Peyer's patch (tissue), 4 donors: ENCODE results near the gene IL24. TPM values are rescaled to one million over a fixed set of nuclear protein-coding genes. Genes with fewer than 3 reads are reported as not detected.

ENCODE experiments used
- DNase-seq, 3 donors: peaks; one replicate each; pipeline ENCODE4 v3.0.0-alpha.2; 2017 to 2019
- H3K27ac ChIP-seq, 4 donors: fragments of 200-600 bp; sonication (generic); one replicate each; pipeline ENCODE4 v1.5.1; 2016 to 2019
- H3K27me3 ChIP-seq, 2 donors: fragments of 200-600 bp; sonication (generic); one replicate each; pipeline ENCODE4 v1.5.1; 2019
- H3K36me3 ChIP-seq, 3 donors: fragments of 200-600 bp; sonication (generic); one replicate each; pipeline ENCODE4 v1.5.1; 2016 to 2019
- H3K4me1 ChIP-seq, 4 donors: fragments of 200-600 bp; sonication (generic); one replicate each; pipeline ENCODE4 v1.5.1; 2016 to 2019
- H3K4me3 ChIP-seq, 4 donors: fragments of 200-600 bp; sonication (generic); 1 replicate in 3 of 4; 2 replicates in 1 of 4; pipeline ENCODE4 v1.5.1; 2016 to 2019; ENCODE audit warnings: mild to moderate bottlenecking in 1 of 4
- H3K9me3 ChIP-seq, 4 donors: fragments of 200-600 bp; sonication (generic); one replicate each; pipeline ENCODE4 v1.5.1; 2016 to 2019; ENCODE audit warnings: mild to moderate bottlenecking in 1 of 4
- CTCF ChIP-seq, 6 experiments: fragments of 450-650 bp in 4 of 6; fragments of 200-600 bp in 2 of 6; sonication (generic) in 1 of 6; IDR thresholded peaks; one replicate each; pipeline ENCODE4 v1.5.1; 2017 to 2019; ENCODE audit warnings: antibody characterized with exemption in 6 of 6, mild to moderate bottlenecking in 3 of 6, moderate library complexity in 1 of 6
- POLR2A ChIP-seq, 2 donors: fragments of 450-650 bp; IDR thresholded peaks; one replicate each; pipeline ENCODE4 v1.5.1; 2017; ENCODE audit warnings: antibody characterized with exemption in 2 of 2, mild to moderate bottlenecking in 2 of 2, moderate library complexity in 2 of 2
- total RNA-seq, 4 donors: library from RNA; depleted of rRNA; stranded (reverse); fragments of >200 nt; gene quantifications; one replicate each; pipeline ENCODE4 v1.1.0, GENCODE V29; 2016

Gene IL24
- total RNA-seq, 4 donors from 2014 or later: not detected

GRCh38 chr1:206924592-206925105, 27.4 kb downstream of the IL24 start:
- no peaks in the 10 kb centered on the region for H3K36me3 ChIP-seq
- no peak for DNase-seq
- TF ChIP-seq POLR2A (IDR thresholded peaks at IDR 0.05) (no peak), CTCF (IDR thresholded peaks at IDR 0.05) (no peak)
- H3K9me3 ChIP-seq: no peaks in the 10 kb centered on the region
- no peaks in the 10 kb centered on the region for H3K27me3 ChIP-seq
- H3K4me3 ChIP-seq: no peak overlapping the region
- H3K27ac ChIP-seq: peak overlapping the region; percentile 44 to 89 (median 88)
- peaks cover 0 to 46% (median 32%) of the 10 kb centered on the region in 4 donors for H3K4me1 ChIP-seq

DNA sequence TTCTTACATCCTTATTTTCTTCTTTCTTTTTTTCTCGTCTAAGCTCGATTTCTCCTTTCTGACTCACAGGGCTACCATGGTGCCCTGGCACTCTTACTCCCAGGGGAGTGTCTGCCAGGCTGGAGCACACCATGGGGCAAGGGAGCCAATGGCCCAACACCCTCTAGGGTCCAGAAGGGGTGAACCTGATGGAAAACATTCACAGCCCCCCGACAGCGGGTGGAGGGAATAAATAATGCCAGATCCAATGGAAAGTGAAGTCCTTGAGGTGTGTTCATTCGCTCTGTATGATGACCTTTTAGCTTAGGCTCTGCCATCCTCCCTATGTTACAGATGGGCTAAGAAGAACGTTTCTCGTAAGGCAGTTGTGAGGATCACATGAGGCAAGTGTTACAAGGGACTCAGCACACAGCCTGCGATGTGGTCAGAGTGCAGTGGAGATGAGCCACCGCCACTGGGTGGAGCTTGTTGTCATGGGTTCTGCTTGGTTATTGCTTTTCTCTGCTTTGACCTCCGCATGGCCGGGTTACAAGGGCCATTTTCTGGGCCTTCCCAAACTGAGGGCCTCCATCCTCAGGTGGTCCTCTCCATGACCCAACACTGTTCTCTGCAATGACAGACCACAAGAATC, 28.0 kb downstream of the IL24 start:
- no peaks in the 10 kb centered on the region for H3K36me3 ChIP-seq
- H3K4me1 ChIP-seq: peaks cover 0 to 49% (median 38%) of the 10 kb centered on the region in 4 donors
- H3K27me3 ChIP-seq: no peaks in the 10 kb centered on the region
- peak overlapping the region; percentile 44 to 89 (median 88) for H3K27ac ChIP-seq
- H3K9me3 ChIP-seq: no peaks in the 10 kb centered on the region
- TF ChIP-seq CTCF (IDR thresholded peaks at IDR 0.05) (peak in 3 of 6 experiments; percentile 43 to 52 (median 44)), POLR2A (IDR thresholded peaks at IDR 0.05) (no peak)
- DNase-seq: peak; percentile 82 to 95 (median 89)
- no peak overlapping the region for H3K4me3 ChIP-seq

- Histone ChIP-seq H3K9me3 (no peaks in the 10 kb centered on the region), H3K4me3 (no peak overlapping the region), H3K36me3 (no peaks in the 10 kb centered on the region), H3K27ac (peak overlapping the region; percentile 11 to 54 (median 50)), H3K27me3 (no peaks in the 10 kb centered on the region), H3K4me1 (peaks cover 0 to 49% (median 41%) of the 10 kb centered on the region in 4 donors)
- no peak for DNase-seq
- no peak for TF ChIP-seq POLR2A (IDR thresholded peaks at IDR 0.05)
- no peak for TF ChIP-seq CTCF (IDR thresholded peaks at IDR 0.05)
These were observed 29.0 kb downstream of the IL24 start for GRCh38 chr1:206926286-206926685.

- no peak for DNase-seq
- H3K27me3 ChIP-seq: no peaks in the 10 kb centered on the region
- H3K36me3 ChIP-seq: peaks cover 0 to 6% (median 0%) of the 10 kb centered on the region in 3 donors
- peaks cover 0 to 38% (median 29%) of the 10 kb centered on the region in 4 donors for H3K4me1 ChIP-seq
- peak overlapping the region in 2 of 4 donors; percentile 81 to 90 for H3K27ac ChIP-seq
- no peaks in the 10 kb centered on the region for H3K9me3 ChIP-seq
- no peak overlapping the region for H3K4me3 ChIP-seq
- TF ChIP-seq POLR2A (IDR thresholded peaks at IDR 0.05) (no peak), CTCF (IDR thresholded peaks at IDR 0.05) (no peak)
These were observed 32.3 kb downstream of the IL24 start for GRCh38 chr1:206929524-206929923.

DNA sequence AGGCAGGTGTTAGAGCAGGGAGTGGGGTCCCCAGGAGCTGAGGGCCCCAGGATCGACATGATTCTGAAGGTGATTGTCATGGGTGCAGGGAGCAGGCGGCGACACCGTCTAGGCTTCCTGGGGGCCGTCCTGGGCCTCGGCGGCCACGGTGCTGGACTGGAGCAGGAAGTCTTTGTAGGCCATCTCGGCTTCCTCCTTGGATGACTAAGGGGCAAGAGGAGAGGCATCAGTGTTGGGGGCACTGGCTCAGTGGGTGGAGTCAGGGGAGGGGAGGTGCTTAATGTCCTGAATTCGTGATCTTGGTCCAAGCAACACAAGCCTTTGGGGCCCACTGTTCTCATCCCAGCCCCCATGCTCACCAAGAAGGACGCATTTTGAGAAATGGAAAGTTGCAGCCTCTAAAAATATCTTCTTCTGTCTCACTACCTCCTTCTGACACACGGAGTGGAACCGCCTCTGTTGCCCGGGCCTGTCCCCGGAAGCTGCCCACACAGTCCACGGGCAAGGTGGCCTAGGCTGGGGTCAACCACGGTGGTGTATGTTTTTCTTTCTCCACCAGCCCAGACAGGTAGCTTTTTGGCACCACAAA, 33.1 kb downstream of the IL24 start:
- peak overlapping the region; percentile 20 to 90 (median 56) for H3K27ac ChIP-seq
- H3K36me3 ChIP-seq: peaks cover 0 to 9% (median 0%) of the 10 kb centered on the region in 3 donors
- H3K4me1 ChIP-seq: peaks cover 0 to 30% (median 25%) of the 10 kb centered on the region in 4 donors
- H3K9me3 ChIP-seq: no peaks in the 10 kb centered on the region
- H3K4me3 ChIP-seq: no peak overlapping the region
- H3K27me3 ChIP-seq: no peaks in the 10 kb centered on the region
- TF ChIP-seq POLR2A (IDR thresholded peaks at IDR 0.05): no peak
- TF ChIP-seq CTCF (IDR thresholded peaks at IDR 0.05): no peak
- peak in 2 of 3 donors; percentile 93 to 94 for DNase-seq
